NCI-H345 treated with DMSO at 0.1 percent for 48 hours (cell line): ENCODE data around the gene MANF.
"Not testable (repeated sequence)": the region's sequence is repeated elsewhere in the genome, so short reads cannot be mapped to it uniquely, and the experiment has no call there.

Experiments used
- DNase-seq: peaks from one replicate; lab custom pipeline; 2025; ENCODE audit not compliant: unreplicated experiment; lab: John Stamatoyannopoulos, UW

The MANF gene

GRCh38 chr3:51371943-51372557 lies 13.0 kb upstream of the MANF start:
- DNase-seq, result no peak

GRCh38 chr3:51373658-51374421 lies 11.3 kb upstream of the MANF start:
- DNase-seq, result no peak

GRCh38 chr3:51374456-51374855 lies 10.6 kb upstream of the MANF start:
- DNase-seq, result no peak

- no peak for DNase-seq
Measured at GRCh38 chr3:51375136-51375535, 10.0 kb upstream of the MANF start.

- DNase-seq, result no peak
Measured at GRCh38 chr3:51375571-51375970, 9.5 kb upstream of the MANF start.

- no peak for DNase-seq
Measured at GRCh38 chr3:51378065-51378464, 7.0 kb upstream of the MANF start.

GRCh38 chr3:51378726-51379125 lies 6.4 kb upstream of the MANF start:
- DNase-seq, result no peak

- no peak for DNase-seq
Measured at GRCh38 chr3:51379301-51379700, 5.8 kb upstream of the MANF start.

GRCh38 chr3:51379746-51380455 lies 5.2 kb upstream of the MANF start:
- no peak for DNase-seq

GRCh38 chr3:51380601-51381332 lies 4.3 kb upstream of the MANF start:
- no peak for DNase-seq

GRCh38 chr3:51381333-51381705 lies 3.8 kb upstream of the MANF start:
- DNase-seq, result no peak

- no peak for DNase-seq
Measured at GRCh38 chr3:51382076-51382745, 2.9 kb upstream of the MANF start.

- no peak for DNase-seq
Measured at GRCh38 chr3:51382947-51383578, 2.0 kb upstream of the MANF start.

GRCh38 chr3:51384055-51384725 lies 901 bp upstream of the MANF start:
- DNase-seq, result no peak

- no peak for DNase-seq
Measured at GRCh38 chr3:51385621-51386091, 565 bp downstream of the MANF start.

- DNase-seq, result no peak
Measured at GRCh38 chr3:51386159-51386851, 1.2 kb downstream of the MANF start.

- DNase-seq, result no peak
Measured at GRCh38 chr3:51386852-51387229, 1.8 kb downstream of the MANF start.

GRCh38 chr3:51387281-51387680 lies 2.2 kb downstream of the MANF start:
- not testable (repeated sequence) for DNase-seq

GRCh38 chr3:51388286-51389029 lies 3.4 kb downstream of the MANF start:
- DNase-seq, result no peak
